Measurements from ENCODE around the gene SCLT1. TPM values are rescaled to one million over a fixed set of nuclear protein-coding genes. Genes with fewer than 3 reads are reported as not detected.

SCLT1 gene
- total RNA-seq, 2 donors from 2014 or later = 11.4 to 12.0 TPM

DNA sequence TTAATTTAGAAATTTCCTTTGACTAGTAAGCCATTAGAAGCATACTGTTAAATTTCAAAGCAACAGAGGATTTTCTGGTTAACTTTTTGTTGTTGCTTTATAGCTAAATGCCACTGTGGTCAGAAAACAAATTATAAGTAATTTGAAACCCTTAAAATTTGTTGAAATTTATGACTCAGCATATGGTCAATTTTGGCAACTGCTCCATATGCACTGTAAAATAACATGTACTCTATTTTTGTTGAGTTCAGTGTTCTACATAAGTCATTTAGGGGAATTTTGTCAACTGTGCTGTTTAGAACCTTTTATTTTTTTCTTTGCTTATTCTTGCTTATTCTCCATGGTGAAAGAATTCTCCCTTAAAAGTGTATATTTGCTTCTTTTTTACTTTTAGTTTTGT is 28.6 kb downstream of the SCLT1 start:
- Histone ChIP-seq H3K9me3 (ENCODE audit: control insufficient read depth, low read length) (peaks cover 73% of the 10 kb centered on the region), H3K36me3 (ENCODE audit: control insufficient read depth, insufficient read depth, low read length) (peaks cover 19% of the 10 kb centered on the region), H3K27ac (ENCODE audit: low read depth, low read length) (no peak overlapping the region), H3K27me3 (ENCODE audit: control insufficient read depth, insufficient read depth, low read length, poor library complexity, severe bottlenecking) (no peaks in the 10 kb centered on the region), H3K4me1 (ENCODE audit: control insufficient read depth, insufficient read depth, low read length) (no peaks in the 10 kb centered on the region), H3K9ac (ENCODE audit: extremely low read depth, low read length, poor library complexity, severe bottlenecking) (no peak overlapping the region), H3K4me3 (ENCODE audit: low read length) (no peak overlapping the region)
- Mint-ChIP-seq H3K9me3 (peaks cover 58% of the 10 kb centered on the region), H3K36me3 (ENCODE audit: low read depth) (peaks cover 43% of the 10 kb centered on the region), H3K4me1 (no peaks in the 10 kb centered on the region), H3K4me3 (no peak overlapping the region), H3K27me3 (ENCODE audit: insufficient read depth) (no peaks in the 10 kb centered on the region), H3K27ac (no peak overlapping the region)
- TF ChIP-seq, protein P1, sequence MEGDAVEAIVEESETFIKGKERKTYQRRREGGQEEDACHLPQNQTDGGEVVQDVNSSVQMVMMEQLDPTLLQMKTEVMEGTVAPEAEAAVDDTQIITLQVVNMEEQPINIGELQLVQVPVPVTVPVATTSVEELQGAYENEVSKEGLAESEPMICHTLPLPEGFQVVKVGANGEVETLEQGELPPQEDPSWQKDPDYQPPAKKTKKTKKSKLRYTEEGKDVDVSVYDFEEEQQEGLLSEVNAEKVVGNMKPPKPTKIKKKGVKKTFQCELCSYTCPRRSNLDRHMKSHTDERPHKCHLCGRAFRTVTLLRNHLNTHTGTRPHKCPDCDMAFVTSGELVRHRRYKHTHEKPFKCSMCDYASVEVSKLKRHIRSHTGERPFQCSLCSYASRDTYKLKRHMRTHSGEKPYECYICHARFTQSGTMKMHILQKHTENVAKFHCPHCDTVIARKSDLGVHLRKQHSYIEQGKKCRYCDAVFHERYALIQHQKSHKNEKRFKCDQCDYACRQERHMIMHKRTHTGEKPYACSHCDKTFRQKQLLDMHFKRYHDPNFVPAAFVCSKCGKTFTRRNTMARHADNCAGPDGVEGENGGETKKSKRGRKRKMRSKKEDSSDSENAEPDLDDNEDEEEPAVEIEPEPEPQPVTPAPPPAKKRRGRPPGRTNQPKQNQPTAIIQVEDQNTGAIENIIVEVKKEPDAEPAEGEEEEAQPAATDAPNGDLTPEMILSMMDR (conservative IDR thresholded peaks at IDR 0.05) = no peak
- no peak for DNase-seq

DNA sequence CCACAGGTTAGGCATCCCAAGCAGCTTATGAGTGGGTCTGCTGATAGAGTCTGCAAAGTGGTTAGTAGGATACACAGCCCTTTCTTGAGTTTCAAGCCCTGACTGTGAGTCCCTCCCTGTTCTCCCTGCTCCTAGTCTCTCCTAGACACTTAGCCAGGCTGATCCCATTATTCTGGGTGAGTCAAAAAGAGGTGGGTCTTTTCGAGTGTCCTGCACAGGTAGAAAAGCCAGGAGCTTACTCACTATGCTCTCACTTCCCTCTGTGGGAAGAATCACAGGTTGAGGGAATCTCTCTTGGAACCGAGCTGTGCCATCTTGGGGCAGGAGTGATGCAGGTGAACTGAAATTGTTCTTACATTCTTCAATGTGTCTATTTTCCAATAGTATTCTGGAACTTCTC is 29.7 kb downstream of the SCLT1 start:
- peaks cover 73% of the 10 kb centered on the region for H3K9me3 ChIP-seq (ENCODE audit: control insufficient read depth, low read length)
- no peak overlapping the region for H3K4me3 ChIP-seq (ENCODE audit: low read length)
- no peaks in the 10 kb centered on the region for H3K27me3 ChIP-seq (ENCODE audit: control insufficient read depth, insufficient read depth, low read length, poor library complexity, severe bottlenecking)
- Mint-ChIP-seq H3K27ac (no peak overlapping the region), H3K27me3 (ENCODE audit: insufficient read depth) (no peaks in the 10 kb centered on the region), H3K9me3 (peaks cover 57% of the 10 kb centered on the region), H3K36me3 (ENCODE audit: low read depth) (peaks cover 41% of the 10 kb centered on the region), H3K4me3 (no peak overlapping the region), H3K4me1 (no peaks in the 10 kb centered on the region)
- H3K4me1 ChIP-seq (ENCODE audit: control insufficient read depth, insufficient read depth, low read length) = no peaks in the 10 kb centered on the region
- WGBS, 2 experiments (ENCODE audit: insufficient coverage in 1 of 2, insufficient read length in 1 of 2) = 88 to 93% methylated on average over 2 of the region's 2 CpGs
- H3K36me3 ChIP-seq (ENCODE audit: control insufficient read depth, insufficient read depth, low read length) = peaks cover 19% of the 10 kb centered on the region
- TF ChIP-seq, protein P1 (conservative IDR thresholded peaks at IDR 0.05) = no peak
- H3K27ac ChIP-seq (ENCODE audit: low read depth, low read length) = no peak overlapping the region
- DNase-seq = no peak
- no peak overlapping the region for H3K9ac ChIP-seq (ENCODE audit: extremely low read depth, low read length, poor library complexity, severe bottlenecking)

DNA sequence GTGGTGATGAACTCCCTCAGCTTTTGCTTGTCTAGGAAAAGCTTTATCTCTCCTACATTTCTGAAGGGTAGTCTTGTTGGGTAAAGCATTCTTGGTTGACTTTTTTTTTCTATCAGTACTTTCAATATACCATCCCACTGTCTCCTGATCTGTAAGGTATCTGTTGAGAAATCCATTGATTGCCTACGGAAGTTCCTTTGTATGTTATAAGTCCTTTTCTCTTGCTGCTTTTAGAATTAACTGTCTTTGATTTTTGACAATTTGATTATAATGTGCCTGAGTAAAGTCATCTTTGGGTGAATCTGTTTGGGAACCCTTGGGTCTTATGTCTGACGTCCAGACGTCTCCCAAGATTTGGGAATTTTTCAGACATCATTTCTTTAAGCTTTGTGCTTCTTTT is 30.8 kb downstream of the SCLT1 start:
- TF ChIP-seq, protein P1 (conservative IDR thresholded peaks at IDR 0.05) = no peak
- no peaks in the 10 kb centered on the region for H3K27me3 Mint-ChIP-seq (ENCODE audit: insufficient read depth)
- peaks cover 19% of the 10 kb centered on the region for H3K36me3 ChIP-seq (ENCODE audit: control insufficient read depth, insufficient read depth, low read length)
- H3K27ac Mint-ChIP-seq = no peak overlapping the region
- peaks cover 60% of the 10 kb centered on the region for H3K9me3 Mint-ChIP-seq
- H3K4me3 Mint-ChIP-seq = no peak overlapping the region
- H3K9me3 ChIP-seq (ENCODE audit: control insufficient read depth, low read length) = peaks cover 73% of the 10 kb centered on the region
- DNase-seq = no peak
- H3K4me1 ChIP-seq (ENCODE audit: control insufficient read depth, insufficient read depth, low read length) = no peaks in the 10 kb centered on the region
- H3K27me3 ChIP-seq (ENCODE audit: control insufficient read depth, insufficient read depth, low read length, poor library complexity, severe bottlenecking) = no peaks in the 10 kb centered on the region
- no peak overlapping the region for H3K9ac ChIP-seq (ENCODE audit: extremely low read depth, low read length, poor library complexity, severe bottlenecking)
- H3K4me1 Mint-ChIP-seq = no peaks in the 10 kb centered on the region
- no peak overlapping the region for H3K4me3 ChIP-seq (ENCODE audit: low read length)
- 94 to 100% methylated on average over 1 to 3 of the region's 3 CpGs for WGBS, 2 experiments (ENCODE audit: insufficient coverage in 1 of 2, insufficient read length in 1 of 2)
- H3K36me3 Mint-ChIP-seq (ENCODE audit: low read depth) = peaks cover 39% of the 10 kb centered on the region
- H3K27ac ChIP-seq (ENCODE audit: low read depth, low read length) = no peak overlapping the region

All from endodermal cell (in vitro differentiated cells).